HepG2 (cell line): ENCODE data around the gene PLXDC2. TPM values are rescaled to one million over a fixed set of nuclear protein-coding genes. Genes with fewer than 3 reads are reported as not detected.

Experiments
- ATAC-seq: fragments of 200-7000 bp; cut with Tn5 transposase; 3 replicates; pipeline ENCODE4 v1.9.1; 2020; ENCODE audit warnings: mild to moderate bottlenecking, moderate library complexity
- BruUV-seq: library from RNA; stranded (reverse); fragments of 400-500 nt; replicated peaks from 2 replicates; lab custom pipeline; 2021; lab: Mats Ljungman, UMichigan
- CTCF ChIA-PET: fragments of 300-600 bp; formaldehyde crosslinking; extraction: SDS; loops from one replicate; lab custom pipeline; 2021; ENCODE audit warnings: low total read pairs, inconsistent platforms, low intra/inter-chr PET ratio; lab: Yijun Ruan, JAX
- POLR2A ChIA-PET: fragments of 350-600 bp; sonication (Branson Sonifier 250); formaldehyde crosslinking; loops from one replicate; lab custom pipeline; 2020; ENCODE audit warnings: antibody characterized with exemption, inconsistent platforms; lab: Yijun Ruan, JAX
- DNase-seq: peaks from one replicate; pipeline ENCODE4 v3.0.0-alpha.2; 2015; ENCODE audit warnings: low spot score
- FAIRE-seq: peaks from 3 replicates; lab custom pipeline; 2011; peaks lifted over from hg19 to GRCh38; lab: Jason Lieb, UNC
- H2AFZ ChIP-seq: one replicate; pipeline ENCODE4 v1.6.1; 2011; ENCODE audit warnings: low read length, inconsistent platforms
- H3K27ac ChIP-seq: fragments of 300-600 bp; 3 replicates; pipeline ENCODE4 v1.8.0; 2011; ENCODE audit warnings: mixed run types, mild to moderate bottlenecking, mixed read lengths, low read length, inconsistent platforms; ENCODE audit not compliant: insufficient read depth; ENCODE audit errors: extremely low read length
- H3K27me3 ChIP-seq, 2 experiments: fragments of 200-600 bp in 1 of 2; 2 replicates in 1 of 2; 3 replicates in 1 of 2; pipeline versions ENCODE4 v1.6.0 to v1.8.0; 2011; ENCODE audit warnings: low read length in 2 of 2, mild to moderate bottlenecking in 2 of 2, moderate library complexity in 2 of 2, inconsistent platforms in 1 of 2; ENCODE audit not compliant: insufficient read depth in 2 of 2, control insufficient read depth in 1 of 2
- H3K36me3 ChIP-seq, 2 experiments: fragments of 200-600 bp in 1 of 2; replicated peaks in 1 of 2; 2 replicates in 1 of 2; 3 replicates in 1 of 2; pipeline versions ENCODE4 v1.5.1 to v1.8.0; 2011; ENCODE audit warnings: low read length in 2 of 2, inconsistent platforms in 1 of 2; ENCODE audit not compliant: insufficient read depth in 2 of 2, control insufficient read depth in 1 of 2
- H3K4me1 ChIP-seq: 2 replicates; pipeline ENCODE4 v1.5.1; 2012; ENCODE audit warnings: low read length, inconsistent platforms; ENCODE audit not compliant: insufficient read depth
- H3K4me2 ChIP-seq: 2 replicates; pipeline ENCODE4 v1.6.0; 2011; ENCODE audit warnings: low read depth, low read length, inconsistent platforms
- H3K4me3 ChIP-seq, 3 experiments: fragments of 200-600 bp in 1 of 3; sonication (generic), shearing (Covaris generic) in 1 of 3; replicated peaks in 1 of 3; 2 replicates each; pipeline ENCODE4 v1.5.1; 2011 to 2016; ENCODE audit warnings: low read length in 3 of 3, inconsistent platforms in 2 of 3, low read depth in 2 of 3, mild to moderate bottlenecking in 2 of 3, control low read depth in 1 of 3, mixed read lengths in 1 of 3; ENCODE audit not compliant: insufficient read depth in 1 of 3
- H3K79me2 ChIP-seq: one replicate; pipeline ENCODE4 v1.6.1; 2011; ENCODE audit warnings: low read length, inconsistent platforms; ENCODE audit not compliant: insufficient read depth
- H3K9ac ChIP-seq: 2 replicates; pipeline ENCODE4 v1.6.0; 2011; ENCODE audit warnings: mild to moderate bottlenecking, low read depth, low read length, inconsistent platforms; ENCODE audit not compliant: insufficient read depth
- H3K9me3 ChIP-seq: 2 replicates; pipeline ENCODE4 v1.5.1; 2012; ENCODE audit warnings: mild to moderate bottlenecking, low read length
- H4K20me1 ChIP-seq: 2 replicates; pipeline ENCODE4 v1.6.0; 2011; ENCODE audit warnings: inconsistent platforms, mild to moderate bottlenecking, low read length, moderate library complexity; ENCODE audit not compliant: insufficient read depth
- FOSL1 ChIP-seq: sonication (generic); formaldehyde crosslinking; IDR thresholded peaks from 2 replicates; pipeline ENCODE4 v1.9.0; 2021; ENCODE audit warnings: missing genetic modification reagents, borderline replicate concordance
- FOXK2 ChIP-seq: fragments of 450-650 bp; IDR thresholded peaks from 2 replicates; pipeline ENCODE4 v1.6.1; 2016
- MTA1 ChIP-seq: sonication (generic); formaldehyde crosslinking; IDR thresholded peaks from 2 replicates; pipeline ENCODE4 v1.4.0; 2020; ENCODE audit warnings: missing genetic modification reagents, mild to moderate bottlenecking, borderline replicate concordance
- NONO ChIP-seq, 2 experiments: fragments of 450-650 bp in 1 of 2; sonication (generic) in 1 of 2; formaldehyde crosslinking in 1 of 2; IDR thresholded peaks in 1 of 2; conservative IDR thresholded peaks in 1 of 2; 2 replicates each; pipeline versions ENCODE4 v1.6.1 to v1.8.0; 2017 to 2022; ENCODE audit warnings: mild to moderate bottlenecking in 1 of 2, missing genetic modification reagents in 1 of 2, moderate library complexity in 1 of 2
- REPIN1 ChIP-seq: sonication (generic); formaldehyde crosslinking; IDR thresholded peaks from 2 replicates; pipeline ENCODE4 v1.8.0; 2022; ENCODE audit warnings: missing genetic modification reagents, low read depth, mild to moderate bottlenecking, borderline replicate concordance
- RFXAP ChIP-seq: sonication (generic); formaldehyde crosslinking; IDR thresholded peaks from 2 replicates; pipeline ENCODE4 v1.4.0; 2020; ENCODE audit warnings: missing genetic modification reagents, borderline replicate concordance
- ZMAT3 ChIP-seq: sonication (generic); formaldehyde crosslinking; conservative IDR thresholded peaks from 2 replicates; pipeline ENCODE4 v1.7.0; 2021; ENCODE audit warnings: missing genetic modification reagents
- ZSCAN31 ChIP-seq: sonication (generic); formaldehyde crosslinking; IDR thresholded peaks from 2 replicates; pipeline ENCODE4 v1.5.0; 2020; ENCODE audit warnings: low read depth, mild to moderate bottlenecking, missing genetic modification reagents
- ZZZ3 ChIP-seq: sonication (generic); formaldehyde crosslinking; IDR thresholded peaks from 2 replicates; pipeline ENCODE4 v1.4.0; 2020; ENCODE audit warnings: missing genetic modification reagents, mild to moderate bottlenecking, borderline replicate concordance
- WGBS: methylation state at CpG from one replicate; pipeline ENCODE4 v1.1.6; 2017; ENCODE audit warnings: low lambda C conversion rate; 5-methylcytosine and 5-hydroxymethylcytosine counted together
- in situ Hi-C: cut with HindIII; loops from 2 replicates; pipeline ENCODE4 v1.10.0; 2017; ENCODE audit warnings: low pct_unique_long_range_greater_than_20kb; ENCODE audit not compliant: extremely low pct_ligation_motif_present
- intact Hi-C: fragments of 100-400 bp; cut with micrococcal nuclease; formaldehyde crosslinking; loops from one replicate; pipeline ENCODE4 v1.10.0; 2022; ENCODE audit not compliant: unreplicated experiment
- polyA plus RNA-seq, 8 experiments: library from polyadenylated mRNA; depleted of rRNA in 3 of 8; stranded (reverse) in 7 of 8; unstranded in 1 of 8; fragments of >200 nt; fragmentation: Illumina TruSeq in 4 of 8; extraction: Trizol in 4 of 8; gene quantifications; 2 replicates each; pipeline versions ENCODE4 v1.2.1 to v1.2.3, GENCODE V29; 2011 to 2016; ENCODE audit warnings: low read depth in 4 of 8, missing spikeins in 1 of 8, mixed read lengths in 1 of 8; ENCODE audit not compliant: insufficient read depth in 1 of 8
- total RNA-seq, 5 experiments: library from RNA; depleted of rRNA; stranded (reverse); fragments of >200 nt; fragmentation: Illumina TruSeq; extraction: Trizol; gene quantifications; 2 replicates each; pipeline ENCODE4 v1.2.3, GENCODE V29; 2016; ENCODE audit warnings: low read depth in 1 of 5
- TF ChIP-seq, protein P1 (sequence below): sonication (generic); formaldehyde crosslinking; IDR thresholded peaks from 2 replicates; pipeline ENCODE4 v1.4.0; 2020; ENCODE audit warnings: missing genetic modification reagents, borderline replicate concordance

Gene PLXDC2
- total and polyA plus RNA-seq, 2 of the 13 experiments (the other 11 are each of a cell fraction or from before 2014, with no cell fraction given), result 2.1 to 2.4 TPM

DNA sequence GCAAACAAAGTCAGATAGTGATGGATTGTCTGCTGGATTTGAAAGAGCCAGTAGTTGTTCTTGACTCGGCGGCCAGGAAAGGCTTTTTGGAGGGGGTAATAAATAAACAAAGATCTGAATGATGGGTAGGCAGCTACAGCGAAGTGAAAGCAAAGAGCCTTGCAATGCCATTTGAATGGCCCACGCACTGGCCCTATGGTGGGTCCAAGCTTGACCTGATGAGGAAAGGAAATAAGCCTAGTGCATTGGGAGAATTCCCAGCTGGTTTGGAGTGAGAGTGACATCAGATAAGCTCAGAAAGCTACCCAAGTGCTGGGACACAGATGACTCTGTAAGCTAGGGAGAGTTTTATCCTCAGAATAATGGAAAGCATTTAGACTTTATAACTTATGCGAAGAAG, 365.2 kb downstream of the PLXDC2 start:
- H3K4me3 ChIP-seq, result no peak overlapping the region
- no peaks in the 10 kb centered on the region for H4K20me1 ChIP-seq
- H3K4me2 ChIP-seq, result no peak overlapping the region
- no peak for DNase-seq
- H3K9me3 ChIP-seq, result no peaks in the 10 kb centered on the region
- ATAC-seq, result no peak
- in situ Hi-C loops (no loop called here), intact Hi-C loops (no loop called here)
- ChIA-PET CTCF (no interaction called here), POLR2A (no interaction called here)
- H3K9ac ChIP-seq, result no peak overlapping the region
- 38% methylated on average over 5 of the region's 5 CpGs for WGBS
- H2AFZ ChIP-seq, result no peak overlapping the region
- H3K79me2 ChIP-seq, result no peaks in the 10 kb centered on the region
- BruUV-seq, result no TSS peak
- FAIRE-seq, result no peak
- no peaks in the 10 kb centered on the region for H3K36me3 ChIP-seq
- H3K27ac ChIP-seq, result no peak overlapping the region
- H3K4me1 ChIP-seq, result no peaks in the 10 kb centered on the region
- TF ChIP-seq FOSL1 (CRISPR knock-in tag), result no peak
- no peak for TF ChIP-seq NONO (IDR thresholded peaks at IDR 0.05)
- TF ChIP-seq NONO (CRISPR knock-in tag; conservative IDR thresholded peaks at IDR 0.05), result no peak
- TF ChIP-seq REPIN1, result no peak
- no peak for TF ChIP-seq ZZZ3 (CRISPR knock-in tag)
- TF ChIP-seq MTA1, result no peak
- TF ChIP-seq, protein P1, sequence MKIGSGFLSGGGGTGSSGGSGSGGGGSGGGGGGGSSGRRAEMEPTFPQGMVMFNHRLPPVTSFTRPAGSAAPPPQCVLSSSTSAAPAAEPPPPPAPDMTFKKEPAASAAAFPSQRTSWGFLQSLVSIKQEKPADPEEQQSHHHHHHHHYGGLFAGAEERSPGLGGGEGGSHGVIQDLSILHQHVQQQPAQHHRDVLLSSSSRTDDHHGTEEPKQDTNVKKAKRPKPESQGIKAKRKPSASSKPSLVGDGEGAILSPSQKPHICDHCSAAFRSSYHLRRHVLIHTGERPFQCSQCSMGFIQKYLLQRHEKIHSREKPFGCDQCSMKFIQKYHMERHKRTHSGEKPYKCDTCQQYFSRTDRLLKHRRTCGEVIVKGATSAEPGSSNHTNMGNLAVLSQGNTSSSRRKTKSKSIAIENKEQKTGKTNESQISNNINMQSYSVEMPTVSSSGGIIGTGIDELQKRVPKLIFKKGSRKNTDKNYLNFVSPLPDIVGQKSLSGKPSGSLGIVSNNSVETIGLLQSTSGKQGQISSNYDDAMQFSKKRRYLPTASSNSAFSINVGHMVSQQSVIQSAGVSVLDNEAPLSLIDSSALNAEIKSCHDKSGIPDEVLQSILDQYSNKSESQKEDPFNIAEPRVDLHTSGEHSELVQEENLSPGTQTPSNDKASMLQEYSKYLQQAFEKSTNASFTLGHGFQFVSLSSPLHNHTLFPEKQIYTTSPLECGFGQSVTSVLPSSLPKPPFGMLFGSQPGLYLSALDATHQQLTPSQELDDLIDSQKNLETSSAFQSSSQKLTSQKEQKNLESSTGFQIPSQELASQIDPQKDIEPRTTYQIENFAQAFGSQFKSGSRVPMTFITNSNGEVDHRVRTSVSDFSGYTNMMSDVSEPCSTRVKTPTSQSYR (CRISPR knock-in tag), result no peak
- TF ChIP-seq ZMAT3 (CRISPR knock-in tag), result no peak
- TF ChIP-seq RFXAP (CRISPR knock-in tag), result no peak
- TF ChIP-seq ZSCAN31 (CRISPR knock-in tag), result no peak
- TF ChIP-seq FOXK2, result no peak
- no peaks in the 10 kb centered on the region for H3K27me3 ChIP-seq
